ENCODE data around the gene C14orf119.

C14orf119 gene

GRCh38 chr14:23093991-23094665, 1.2 kb upstream of the C14orf119 start:
- H3K4me3 ChIP-seq (ENCODE audit: low read depth, low read length): peak overlapping the region; percentile 98
- peak overlapping the region; percentile 99 for H3K27ac ChIP-seq (ENCODE audit: low read depth, low read length)
- H3K36me3 ChIP-seq (ENCODE audit: control insufficient read depth in 1 of 2, insufficient read depth in 2 of 2, low read length in 2 of 2): peaks cover 14 to 30% of the 10 kb centered on the region in 2 experiments
- no peak overlapping the region for H3K23ac ChIP-seq (ENCODE audit: low read length)
- H4K12ac ChIP-seq (ENCODE audit: low read depth, low read length): peak overlapping the region; percentile 98
- H3K27me3 ChIP-seq (ENCODE audit: insufficient read depth, low read length): no peaks in the 10 kb centered on the region
- peak overlapping the region; percentile 99 for H4K8ac ChIP-seq (ENCODE audit: low read depth, low read length)
- peaks cover 5 to 9% of the 10 kb centered on the region in 2 experiments for H3K4me1 ChIP-seq (ENCODE audit: control insufficient read depth in 1 of 2, insufficient read depth in 2 of 2, low read length in 2 of 2)
- peak overlapping the region; percentile 100 for H3K9ac ChIP-seq (ENCODE audit: low read length)
- no peaks in the 10 kb centered on the region for H3K9me3 ChIP-seq (ENCODE audit: insufficient read depth, low read depth, low read length)
- H3K4ac ChIP-seq (ENCODE audit: low read depth, low read length): peak overlapping the region; percentile 99
- H3K18ac ChIP-seq (ENCODE audit: low read length): no peak overlapping the region
- H3K4me2 ChIP-seq (ENCODE audit: low read length): peak overlapping the region; percentile 94
- WGBS (ENCODE audit: extremely low coverage, insufficient coverage, insufficient read length): 100% methylated on average over 3 of the region's 14 CpGs
- H2BK5ac ChIP-seq (ENCODE audit: low read depth, low read length, poor library complexity): peak overlapping the region; percentile 98
- peak in 1 of 2 donors; percentile 5 for DNase-seq
- no peak overlapping the region for H2BK12ac ChIP-seq (ENCODE audit: low read length)
- peak overlapping the region; percentile 99 for H3K14ac ChIP-seq (ENCODE audit: low read length)
- peak overlapping the region; percentile 15 for H2AK5ac ChIP-seq (ENCODE audit: low read length)
- H4K91ac ChIP-seq (ENCODE audit: low read depth, low read length): no peak overlapping the region
- H3K79me1 ChIP-seq (ENCODE audit: low read length): peaks cover 12% of the 10 kb centered on the region
- H2BK120ac ChIP-seq (ENCODE audit: insufficient read depth, low read length, poor library complexity): no peak overlapping the region
- H2AFZ ChIP-seq (ENCODE audit: insufficient read depth, low read length, poor library complexity): no peak overlapping the region
- H3K79me2 ChIP-seq (ENCODE audit: control insufficient read depth, insufficient read depth, low read length, poor library complexity): peaks cover 17% of the 10 kb centered on the region

- Histone ChIP-seq H2BK12ac (ENCODE audit: low read length) (no peak within 1 kb of the TSS), H2AFZ (ENCODE audit: insufficient read depth, low read length, poor library complexity) (peak within 1 kb of the TSS; percentile 89), H3K23ac (ENCODE audit: low read length) (no peak within 1 kb of the TSS), H3K4ac (ENCODE audit: low read depth, low read length) (peak within 1 kb of the TSS; percentile 99), H4K12ac (ENCODE audit: low read depth, low read length) (peak within 1 kb of the TSS; percentile 98), H3K4me3 (ENCODE audit: low read depth, low read length) (peak within 1 kb of the TSS; percentile 98), H3K27me3 (ENCODE audit: insufficient read depth, low read length) (no peaks in the 10 kb centered on the region), H3K18ac (ENCODE audit: low read length) (peak within 1 kb of the TSS; percentile 100), H3K4me2 (ENCODE audit: low read length) (peak within 1 kb of the TSS; percentile 94), H3K9me3 (ENCODE audit: insufficient read depth, low read depth, low read length) (no peaks in the 10 kb centered on the region), H2AK5ac (ENCODE audit: low read length) (peak within 1 kb of the TSS; percentile 80), H4K91ac (ENCODE audit: low read depth, low read length) (peak within 1 kb of the TSS; percentile 97), H2BK5ac (ENCODE audit: low read depth, low read length, poor library complexity) (peak within 1 kb of the TSS; percentile 98), H2BK120ac (ENCODE audit: insufficient read depth, low read length, poor library complexity) (peak within 1 kb of the TSS; percentile 95), H3K79me1 (ENCODE audit: low read length) (peaks cover 12% of the 10 kb centered on the region), H3K9ac (ENCODE audit: low read length) (peak within 1 kb of the TSS; percentile 100), H3K27ac (ENCODE audit: low read depth, low read length) (peak within 1 kb of the TSS; percentile 99), H3K14ac (ENCODE audit: low read length) (peak within 1 kb of the TSS; percentile 99), H3K4me1 (ENCODE audit: control insufficient read depth in 1 of 2, insufficient read depth in 2 of 2, low read length in 2 of 2) (peaks cover 5 to 9% of the 10 kb centered on the region in 2 experiments), H4K8ac (ENCODE audit: low read depth, low read length) (peak within 1 kb of the TSS; percentile 99), H3K79me2 (ENCODE audit: control insufficient read depth, insufficient read depth, low read length, poor library complexity) (peaks cover 17% of the 10 kb centered on the region), H3K36me3 (ENCODE audit: control insufficient read depth in 1 of 2, insufficient read depth in 2 of 2, low read length in 2 of 2) (peaks cover 11 to 25% of the 10 kb centered on the region in 2 experiments)
- peak in 1 of 2 donors; percentile 77 for DNase-seq
- WGBS (ENCODE audit: extremely low coverage, insufficient coverage, insufficient read length): no CpG with 5 or more reads among the region's 55 CpGs
These were observed 574 bp upstream of the C14orf119 start, which contains the start of gene ACIN1 for GRCh38 chr14:23094666-23095195. Gene ACIN1 (minus strand): TSS chr14:23095136. CDS start chr14:23095112, 24 bp downstream.

- no peak for DNase-seq
- H3K4ac ChIP-seq (ENCODE audit: low read depth, low read length): no peak overlapping the region
- peak overlapping the region; percentile 54 for H3K18ac ChIP-seq (ENCODE audit: low read length)
- H3K27ac ChIP-seq (ENCODE audit: low read depth, low read length): no peak overlapping the region
- peaks cover 17% of the 10 kb centered on the region for H3K79me2 ChIP-seq (ENCODE audit: control insufficient read depth, insufficient read depth, low read length, poor library complexity)
- no peak overlapping the region for H2AK5ac ChIP-seq (ENCODE audit: low read length)
- no peaks in the 10 kb centered on the region for H3K27me3 ChIP-seq (ENCODE audit: insufficient read depth, low read length)
- peaks cover 12% of the 10 kb centered on the region for H3K79me1 ChIP-seq (ENCODE audit: low read length)
- H3K4me2 ChIP-seq (ENCODE audit: low read length): no peak overlapping the region
- H4K91ac ChIP-seq (ENCODE audit: low read depth, low read length): no peak overlapping the region
- no peak overlapping the region for H3K9ac ChIP-seq (ENCODE audit: low read length)
- peaks cover 5 to 9% of the 10 kb centered on the region in 2 experiments for H3K4me1 ChIP-seq (ENCODE audit: control insufficient read depth in 1 of 2, insufficient read depth in 2 of 2, low read length in 2 of 2)
- H4K12ac ChIP-seq (ENCODE audit: low read depth, low read length): no peak overlapping the region
- no peak overlapping the region for H3K4me3 ChIP-seq (ENCODE audit: low read depth, low read length)
- no peak overlapping the region for H2AFZ ChIP-seq (ENCODE audit: insufficient read depth, low read length, poor library complexity)
- no peak overlapping the region for H4K8ac ChIP-seq (ENCODE audit: low read depth, low read length)
- no peaks in the 10 kb centered on the region for H3K9me3 ChIP-seq (ENCODE audit: insufficient read depth, low read depth, low read length)
- H3K14ac ChIP-seq (ENCODE audit: low read length): no peak overlapping the region
- no peak overlapping the region for H2BK12ac ChIP-seq (ENCODE audit: low read length)
- no peak overlapping the region for H2BK120ac ChIP-seq (ENCODE audit: insufficient read depth, low read length, poor library complexity)
- H3K23ac ChIP-seq (ENCODE audit: low read length): no peak overlapping the region
- H3K36me3 ChIP-seq (ENCODE audit: control insufficient read depth in 1 of 2, insufficient read depth in 2 of 2, low read length in 2 of 2): peaks cover 3 to 9% of the 10 kb centered on the region in 2 experiments
- no CpG with 5 or more reads among the region's 7 CpGs for WGBS (ENCODE audit: extremely low coverage, insufficient coverage, insufficient read length)
- H2BK5ac ChIP-seq (ENCODE audit: low read depth, low read length, poor library complexity): no peak overlapping the region
These were observed 2.5 kb downstream of the C14orf119 start for GRCh38 chr14:23097786-23098185.

GRCh38 chr14:23099212-23099861, 4.0 kb downstream of the C14orf119 start:
- H4K8ac ChIP-seq (ENCODE audit: low read depth, low read length): no peak overlapping the region
- no peak overlapping the region for H3K18ac ChIP-seq (ENCODE audit: low read length)
- no peak overlapping the region for H3K4me3 ChIP-seq (ENCODE audit: low read depth, low read length)
- no peak overlapping the region for H3K23ac ChIP-seq (ENCODE audit: low read length)
- no peak for DNase-seq
- no peak overlapping the region for H3K4ac ChIP-seq (ENCODE audit: low read depth, low read length)
- H2AK5ac ChIP-seq (ENCODE audit: low read length): no peak overlapping the region
- no peak overlapping the region for H3K9ac ChIP-seq (ENCODE audit: low read length)
- no peak overlapping the region for H4K12ac ChIP-seq (ENCODE audit: low read depth, low read length)
- H2BK5ac ChIP-seq (ENCODE audit: low read depth, low read length, poor library complexity): no peak overlapping the region
- no peaks in the 10 kb centered on the region for H3K27me3 ChIP-seq (ENCODE audit: insufficient read depth, low read length)
- H3K36me3 ChIP-seq (ENCODE audit: control insufficient read depth in 1 of 2, insufficient read depth in 2 of 2, low read length in 2 of 2): peaks cover 3 to 9% of the 10 kb centered on the region in 2 experiments
- WGBS (ENCODE audit: extremely low coverage, insufficient coverage, insufficient read length): no CpG with 5 or more reads among the region's 10 CpGs
- H3K9me3 ChIP-seq (ENCODE audit: insufficient read depth, low read depth, low read length): no peaks in the 10 kb centered on the region
- H3K4me2 ChIP-seq (ENCODE audit: low read length): no peak overlapping the region
- peaks cover 3 to 7% of the 10 kb centered on the region in 2 experiments for H3K4me1 ChIP-seq (ENCODE audit: control insufficient read depth in 1 of 2, insufficient read depth in 2 of 2, low read length in 2 of 2)
- no peak overlapping the region for H2AFZ ChIP-seq (ENCODE audit: insufficient read depth, low read length, poor library complexity)
- peaks cover 11% of the 10 kb centered on the region for H3K79me2 ChIP-seq (ENCODE audit: control insufficient read depth, insufficient read depth, low read length, poor library complexity)
- no peak overlapping the region for H2BK120ac ChIP-seq (ENCODE audit: insufficient read depth, low read length, poor library complexity)
- H3K27ac ChIP-seq (ENCODE audit: low read depth, low read length): no peak overlapping the region
- H3K79me1 ChIP-seq (ENCODE audit: low read length): peaks cover 11% of the 10 kb centered on the region
- H4K91ac ChIP-seq (ENCODE audit: low read depth, low read length): no peak overlapping the region
- no peak overlapping the region for H2BK12ac ChIP-seq (ENCODE audit: low read length)
- H3K14ac ChIP-seq (ENCODE audit: low read length): no peak overlapping the region

Measured in trophoblast cell (in vitro differentiated cells and primary cell).